Subcutaneous abdominal adipose tissue (tissue), 5 donors: ENCODE measurements around the gene ZBTB8A.

Source experiments
- H3K27ac ChIP-seq: one replicate; pipeline ENCODE4 v1.7.0; 2013; ENCODE audit warnings: low read depth, mild to moderate bottlenecking, inconsistent platforms, low read length, moderate library complexity
- H3K27me3 ChIP-seq, 5 donors: one replicate each; pipeline ENCODE4 v1.7.0; 2013; ENCODE audit warnings: low read length in 5 of 5, inconsistent platforms in 1 of 5; ENCODE audit not compliant: control insufficient read depth in 5 of 5, insufficient read depth in 4 of 5
- H3K36me3 ChIP-seq, 5 donors: one replicate each; pipeline ENCODE4 v1.7.0; 2013; ENCODE audit warnings: low read length in 5 of 5; ENCODE audit not compliant: control insufficient read depth in 5 of 5, insufficient read depth in 5 of 5
- H3K4me1 ChIP-seq, 5 donors: one replicate each; pipeline ENCODE4 v1.7.0; 2013; ENCODE audit warnings: low read length in 5 of 5, mild to moderate bottlenecking in 3 of 5, moderate library complexity in 1 of 5; ENCODE audit not compliant: control insufficient read depth in 5 of 5, insufficient read depth in 5 of 5
- H3K4me3 ChIP-seq, 5 donors: one replicate each; pipeline ENCODE4 v1.7.0; 2013; ENCODE audit warnings: low read length in 5 of 5, low read depth in 1 of 5
- H3K9ac ChIP-seq, 5 donors: one replicate each; pipeline ENCODE4 v1.7.0; 2013; ENCODE audit warnings: low read length in 5 of 5, mild to moderate bottlenecking in 4 of 5, moderate library complexity in 3 of 5
- H3K9me3 ChIP-seq, 5 donors: one replicate each; pipeline ENCODE4 v1.7.0; 2013; ENCODE audit warnings: low read length in 5 of 5; ENCODE audit not compliant: control insufficient read depth in 5 of 5
- donor health status: healthy.
- donor health status: healthy.
- donor health status: healthy.
- donor health status: healthy.
- donor health status: healthy.

ZBTB8A gene

DNA sequence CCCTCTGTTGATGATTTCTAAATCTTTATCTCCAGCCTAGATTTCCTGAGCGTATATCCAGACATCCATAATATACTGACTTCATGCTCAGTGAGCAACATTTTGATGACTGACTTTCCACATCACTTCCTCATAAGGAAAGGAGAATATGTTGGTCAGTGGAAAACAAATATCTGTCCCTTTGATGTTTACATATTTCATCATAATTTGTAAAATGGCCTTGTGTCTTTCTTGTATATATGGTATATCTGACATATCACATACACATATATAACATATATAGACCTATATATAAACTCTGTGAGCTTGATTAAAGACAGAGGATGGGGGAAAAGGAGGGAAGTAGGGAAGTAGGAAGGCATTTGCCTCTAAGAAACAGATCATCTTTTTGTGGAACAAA lies 18.6 kb downstream of the ZBTB8A start:
- Histone ChIP-seq H3K4me3 (no peak overlapping the region), H3K27ac (no peak overlapping the region), H3K36me3 (peaks cover 6 to 28% (median 11%) of the 10 kb centered on the region in 5 donors), H3K4me1 (no peaks in the 10 kb centered on the region), H3K27me3 (no peaks in the 10 kb centered on the region), H3K9ac (peak overlapping the region in 1 of 5 donors; percentile 21), H3K9me3 (no peaks in the 10 kb centered on the region)

DNA sequence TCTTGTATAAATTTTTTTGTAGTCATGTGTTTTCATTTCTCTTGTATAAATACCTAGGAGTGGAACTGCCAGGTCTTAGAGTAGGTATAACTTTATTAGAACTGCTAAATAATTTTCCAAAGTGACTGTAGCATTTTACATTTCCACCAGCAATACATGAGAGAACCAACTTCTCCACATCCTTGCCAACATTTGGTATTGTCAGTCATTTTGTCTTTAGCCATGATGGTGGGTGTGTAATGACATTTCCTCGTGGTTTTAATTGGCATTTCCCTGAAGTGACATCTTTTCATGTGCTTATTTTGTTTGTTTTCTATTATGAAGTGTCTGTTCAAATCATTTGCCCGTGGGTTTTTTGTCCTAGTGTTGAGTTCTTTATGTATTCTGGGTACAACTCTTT lies 29.7 kb downstream of the ZBTB8A start:
- Histone ChIP-seq H3K9ac (no peak overlapping the region), H3K4me1 (no peaks in the 10 kb centered on the region), H3K4me3 (no peak overlapping the region), H3K27ac (no peak overlapping the region), H3K36me3 (peaks cover 0 to 3% (median under 1%) of the 10 kb centered on the region in 5 donors), H3K9me3 (no peaks in the 10 kb centered on the region), H3K27me3 (no peaks in the 10 kb centered on the region)

DNA sequence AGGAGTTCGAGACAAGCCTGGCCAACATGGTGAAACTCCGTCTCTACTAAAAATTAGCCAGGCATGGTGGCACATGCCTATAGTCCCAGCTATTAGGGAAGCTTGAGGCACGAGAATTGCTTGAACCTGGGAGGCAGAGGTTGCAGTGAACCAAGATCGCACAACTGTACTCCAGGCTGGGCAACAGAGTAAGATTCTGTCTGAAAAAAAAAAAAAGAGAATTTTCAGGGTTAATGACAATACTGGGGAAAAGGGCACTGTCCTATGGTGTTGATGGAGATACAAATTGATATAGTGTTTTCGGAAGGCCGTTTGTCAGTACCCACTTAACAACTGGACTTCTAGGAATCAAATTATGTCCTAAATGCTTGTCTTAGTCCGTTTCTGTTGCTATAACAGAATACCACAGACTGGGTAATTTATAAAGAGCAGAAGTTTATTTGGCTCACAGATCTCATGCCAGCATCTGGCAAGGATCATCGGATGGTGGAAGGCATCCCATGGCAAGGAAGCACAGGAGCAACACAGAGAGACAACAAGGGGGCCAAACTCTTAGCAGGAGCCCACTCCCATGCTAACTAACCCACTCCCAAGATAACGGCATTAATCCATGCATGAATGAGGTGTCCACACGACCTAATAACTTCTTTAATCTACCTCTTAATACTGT lies 41.3 kb downstream of the ZBTB8A start:
- H3K9ac ChIP-seq, result no peak overlapping the region
- H3K27ac ChIP-seq, result no peak overlapping the region
- H3K4me3 ChIP-seq, result no peak overlapping the region
- H3K36me3 ChIP-seq, result no peaks in the 10 kb centered on the region
- no peaks in the 10 kb centered on the region for H3K4me1 ChIP-seq
- no peaks in the 10 kb centered on the region for H3K9me3 ChIP-seq
- H3K27me3 ChIP-seq, result no peaks in the 10 kb centered on the region

DNA sequence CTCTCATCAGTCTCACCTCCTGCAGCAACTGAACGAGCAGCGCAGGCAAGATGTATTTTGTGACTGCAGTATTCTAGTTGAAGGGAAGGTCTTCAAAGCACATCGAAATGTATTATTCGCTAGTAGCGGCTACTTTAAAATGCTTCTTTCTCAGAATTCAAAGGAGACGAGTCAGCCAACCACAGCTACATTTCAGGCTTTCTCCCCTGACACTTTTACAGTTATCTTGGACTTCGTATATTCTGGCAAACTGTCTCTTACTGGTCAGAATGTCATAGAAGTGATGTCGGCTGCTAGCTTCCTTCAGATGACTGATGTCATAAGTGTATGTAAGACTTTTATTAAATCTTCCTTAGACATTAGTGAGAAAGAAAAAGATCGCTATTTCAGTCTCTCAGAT lies 53.7 kb downstream of the ZBTB8A start:
- Histone ChIP-seq H3K4me1 (no peaks in the 10 kb centered on the region), H3K27ac (no peak overlapping the region), H3K27me3 (no peaks in the 10 kb centered on the region), H3K9me3 (no peaks in the 10 kb centered on the region), H3K4me3 (no peak overlapping the region), H3K36me3 (peaks cover 7 to 18% (median 16%) of the 10 kb centered on the region in 5 donors), H3K9ac (no peak overlapping the region)

DNA sequence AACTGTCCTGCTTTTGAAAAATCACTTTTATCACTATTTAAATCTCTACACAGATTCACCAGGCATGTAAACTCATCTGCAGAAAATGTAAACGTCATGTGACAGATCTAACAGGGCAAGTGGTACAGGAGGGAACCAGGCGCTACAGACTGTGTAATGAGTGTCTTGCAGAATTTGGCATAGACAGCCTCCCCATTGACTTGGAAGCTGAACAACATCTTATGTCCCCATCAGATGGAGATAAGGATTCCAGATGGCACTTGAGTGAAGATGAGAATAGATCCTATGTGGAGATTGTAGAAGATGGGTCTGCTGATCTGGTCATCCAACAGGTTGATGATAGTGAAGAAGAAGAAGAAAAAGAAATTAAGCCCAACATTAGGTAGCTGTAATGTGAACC lies 60.8 kb downstream of the ZBTB8A start:
- Histone ChIP-seq H3K4me1 (no peaks in the 10 kb centered on the region), H3K27ac (no peak overlapping the region), H3K4me3 (no peak overlapping the region), H3K36me3 (peaks cover 5 to 14% (median 10%) of the 10 kb centered on the region in 5 donors), H3K27me3 (no peaks in the 10 kb centered on the region), H3K9me3 (no peaks in the 10 kb centered on the region), H3K9ac (no peak overlapping the region)

DNA sequence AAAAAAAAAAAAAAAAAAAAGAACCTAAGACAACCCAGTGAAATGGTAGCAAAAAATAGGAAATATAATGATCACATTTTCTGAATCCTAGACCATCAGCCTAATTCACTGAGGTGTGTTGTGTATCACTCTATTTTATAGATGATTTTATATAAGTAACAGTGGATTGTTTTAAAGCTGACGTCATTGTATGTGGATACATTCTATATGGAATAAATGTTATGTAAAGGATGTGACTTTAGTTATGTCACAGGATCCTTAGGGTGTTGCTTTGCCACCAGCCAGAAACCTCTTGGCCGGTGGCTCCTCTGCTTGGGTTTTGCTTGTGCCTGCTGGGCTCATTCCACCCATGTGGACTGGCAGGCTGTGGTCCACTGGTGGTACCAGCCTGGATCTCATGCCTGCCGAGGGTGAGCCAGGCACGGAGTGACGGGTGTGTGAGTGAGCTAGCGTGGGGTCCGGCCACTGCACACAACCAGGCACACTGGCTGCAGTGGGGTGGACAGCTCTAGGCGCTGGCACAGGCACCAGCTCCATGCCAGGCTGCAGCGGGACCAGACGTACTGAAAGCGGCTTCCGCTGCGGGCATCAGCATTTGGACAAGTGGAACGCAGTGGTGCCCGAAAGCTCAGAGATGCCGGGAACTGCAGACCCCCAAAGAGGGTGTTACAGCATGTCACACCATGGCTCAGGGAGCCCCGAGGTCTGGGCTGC lies 66.6 kb downstream of the ZBTB8A start:
- H3K36me3 ChIP-seq, result peaks cover 0 to 12% (median 6%) of the 10 kb centered on the region in 5 donors
- H3K4me1 ChIP-seq, result no peaks in the 10 kb centered on the region
- H3K27me3 ChIP-seq, result no peaks in the 10 kb centered on the region
- H3K9ac ChIP-seq, result no peak overlapping the region
- H3K4me3 ChIP-seq, result no peak overlapping the region
- no peak overlapping the region for H3K27ac ChIP-seq
- no peaks in the 10 kb centered on the region for H3K9me3 ChIP-seq

DNA sequence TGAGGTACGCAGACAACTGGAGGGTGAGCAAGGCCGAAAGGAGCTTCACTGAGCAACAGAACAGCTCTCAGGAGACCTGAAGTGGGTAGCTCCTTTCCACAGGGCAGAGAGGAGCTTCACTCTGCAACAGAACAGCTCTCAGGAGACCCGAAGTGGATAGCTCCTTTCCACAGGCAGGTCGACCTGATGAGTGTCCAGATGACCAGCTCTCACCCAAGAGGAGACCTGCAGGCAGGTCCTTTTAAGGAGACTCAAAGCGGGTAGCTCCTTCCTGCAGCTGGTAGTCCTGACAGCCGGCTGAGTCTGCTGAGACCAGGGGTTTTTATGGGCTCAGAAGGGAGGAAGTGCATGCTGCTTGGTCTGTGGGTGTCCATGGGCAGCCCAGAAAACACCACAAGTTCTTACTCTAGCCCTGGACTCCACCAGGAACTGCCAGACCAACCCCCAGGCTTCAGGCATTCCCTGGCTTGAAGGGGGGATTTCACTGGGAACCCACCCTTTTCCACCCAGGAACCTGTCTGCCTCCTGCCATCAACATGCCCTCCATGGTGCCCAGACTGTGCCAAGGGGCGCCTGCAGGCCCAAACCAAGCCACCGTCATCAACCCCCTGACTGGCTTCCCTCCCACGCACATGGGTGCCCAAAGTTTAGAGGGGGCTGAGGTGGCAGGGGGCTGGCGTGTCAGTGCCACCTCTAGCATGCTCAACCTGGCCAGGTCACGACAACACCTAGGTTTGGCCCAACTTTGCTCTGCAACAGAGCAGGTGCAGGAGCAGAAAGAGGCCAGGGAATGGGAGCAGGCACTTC lies 67.5 kb downstream of the ZBTB8A start:
- peaks cover 0 to 12% (median 6%) of the 10 kb centered on the region in 5 donors for H3K36me3 ChIP-seq
- H3K4me1 ChIP-seq, result peaks cover 0 to 4% (median under 1%) of the 10 kb centered on the region in 5 donors
- H3K27ac ChIP-seq, result no peak overlapping the region
- H3K9ac ChIP-seq, result no peak overlapping the region
- H3K9me3 ChIP-seq, result no peaks in the 10 kb centered on the region
- no peaks in the 10 kb centered on the region for H3K27me3 ChIP-seq
- H3K4me3 ChIP-seq, result no peak overlapping the region

DNA sequence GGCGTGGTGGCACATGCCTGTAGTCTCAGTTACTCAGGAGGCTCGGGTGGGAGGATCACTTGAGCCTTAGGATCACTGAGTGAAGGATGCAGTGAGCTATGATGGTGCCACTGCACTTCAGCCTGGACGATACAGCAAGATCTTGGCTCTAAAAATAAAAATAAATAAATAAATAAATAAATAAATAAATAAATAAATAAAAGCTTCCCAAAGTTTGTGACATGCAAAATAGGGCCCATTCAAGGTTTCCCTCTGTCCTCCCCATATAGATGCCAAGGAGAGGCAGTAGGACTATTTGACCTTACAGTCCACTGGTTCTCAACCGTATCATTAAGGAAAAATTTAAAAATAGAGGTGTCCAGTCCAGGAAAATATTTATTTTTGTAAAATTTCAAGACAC lies 70.0 kb downstream of the ZBTB8A start:
- no peak overlapping the region for H3K27ac ChIP-seq
- H3K9me3 ChIP-seq, result no peaks in the 10 kb centered on the region
- H3K9ac ChIP-seq, result no peak overlapping the region
- peaks cover 0 to 13% (median 11%) of the 10 kb centered on the region in 5 donors for H3K4me1 ChIP-seq
- no peak overlapping the region for H3K4me3 ChIP-seq
- no peaks in the 10 kb centered on the region for H3K27me3 ChIP-seq
- H3K36me3 ChIP-seq, result peaks cover 0 to 12% (median 6%) of the 10 kb centered on the region in 5 donors

DNA sequence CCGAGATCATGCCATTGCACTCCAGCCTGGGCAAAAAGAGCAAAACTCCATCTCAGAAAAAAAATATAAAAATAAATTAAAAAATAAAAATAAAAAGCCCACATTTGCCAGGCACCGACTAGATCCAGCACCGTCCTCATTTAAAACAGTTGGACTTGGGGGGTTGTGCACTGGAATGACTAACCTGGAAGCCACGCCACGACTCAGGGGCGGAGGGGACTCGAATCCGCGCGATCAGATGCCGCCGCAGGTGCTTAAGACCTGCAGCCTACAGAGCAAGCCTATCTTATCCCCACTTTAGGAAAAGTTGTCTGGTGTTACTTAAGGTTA lies 72.6 kb downstream of the ZBTB8A start:
- H3K27me3 ChIP-seq, result no peaks in the 10 kb centered on the region
- no peaks in the 10 kb centered on the region for H3K9me3 ChIP-seq
- peak overlapping the region; percentile 73 to 86 (median 80) for H3K4me3 ChIP-seq
- H3K4me1 ChIP-seq, result peaks cover 0 to 13% (median 11%) of the 10 kb centered on the region in 5 donors
- peaks cover 0 to 2% (median 0%) of the 10 kb centered on the region in 5 donors for H3K36me3 ChIP-seq
- H3K9ac ChIP-seq, result peak overlapping the region in 4 of 5 donors; percentile 40 to 74 (median 62)
- H3K27ac ChIP-seq, result no peak overlapping the region
